Endodermal cell (in vitro differentiated cells): Measurements from ENCODE around the gene BTBD10. TPM values are rescaled to one million over a fixed set of nuclear protein-coding genes. Genes with fewer than 3 reads are reported as not detected.

Experiments used
- DNase-seq: peaks from one replicate; pipeline ENCODE4 v3.0.0-alpha.2; 2017
- H3K27ac ChIP-seq: 2 replicates; pipeline ENCODE4 v1.5.1; 2013; ENCODE audit warnings: mild to moderate bottlenecking, low read depth, low read length, moderate library complexity
- H3K27me3 ChIP-seq: 2 replicates; pipeline ENCODE4 v1.6.1; 2013; ENCODE audit warnings: mild to moderate bottlenecking, low read length, moderate library complexity; ENCODE audit not compliant: insufficient read depth, control insufficient read depth, poor library complexity, severe bottlenecking
- H3K36me3 ChIP-seq: 2 replicates; pipeline ENCODE4 v1.7.0; 2013; ENCODE audit warnings: mild to moderate bottlenecking, low read length, moderate library complexity; ENCODE audit not compliant: control insufficient read depth, insufficient read depth
- H3K4me1 ChIP-seq: one replicate; pipeline ENCODE4 v1.7.0; 2013; ENCODE audit warnings: low read length; ENCODE audit not compliant: control insufficient read depth, insufficient read depth
- H3K4me3 ChIP-seq: 2 replicates; pipeline ENCODE4 v1.5.1; 2013; ENCODE audit warnings: mild to moderate bottlenecking, low read length, moderate library complexity
- H3K9ac ChIP-seq: 2 replicates; pipeline ENCODE4 v1.6.1; 2013; ENCODE audit warnings: mild to moderate bottlenecking, low read length, moderate library complexity; ENCODE audit not compliant: poor library complexity, severe bottlenecking; ENCODE audit errors: extremely low read depth
- H3K9me3 ChIP-seq: 2 replicates; pipeline ENCODE4 v1.6.1; 2013; ENCODE audit warnings: mild to moderate bottlenecking, low read length, moderate library complexity; ENCODE audit not compliant: control insufficient read depth
- H3K27ac Mint-ChIP-seq: 2 replicates; pipeline ENCODE4 v1.8.0; 2020; ENCODE audit warnings: mixed read lengths
- H3K27me3 Mint-ChIP-seq: 2 replicates; pipeline ENCODE4 v1.8.0; 2021; ENCODE audit warnings: mild to moderate bottlenecking, mixed read lengths; ENCODE audit not compliant: insufficient read depth
- H3K36me3 Mint-ChIP-seq: 2 replicates; pipeline ENCODE4 v1.8.0; 2020; ENCODE audit warnings: low read depth, mixed read lengths
- H3K4me1 Mint-ChIP-seq: 2 replicates; pipeline ENCODE4 v1.8.0; 2020; ENCODE audit warnings: mixed read lengths
- H3K4me3 Mint-ChIP-seq: 2 replicates; pipeline ENCODE4 v1.8.0; 2020; ENCODE audit warnings: mild to moderate bottlenecking, moderate library complexity, mixed read lengths
- H3K9me3 Mint-ChIP-seq: 2 replicates; pipeline ENCODE4 v1.8.0; 2020; ENCODE audit warnings: mild to moderate bottlenecking, mixed read lengths
- WGBS, 2 experiments: methylation state at CpG; one replicate each; pipeline versions ENCODE4 v1.1.5 to v1.1.7; 2013; ENCODE audit warnings: missing lambda C conversion rate in 2 of 2, mixed read lengths in 1 of 2; ENCODE audit not compliant: insufficient coverage in 1 of 2, insufficient read length in 1 of 2; 5-methylcytosine and 5-hydroxymethylcytosine counted together
- total RNA-seq, 2 donors: library from RNA; stranded (reverse); fragmentation: NEBNext Ultra II Directional in 1 of 2; extraction: Animal tissue kit (Norgen Biotek cat#: 25700) in 1 of 2; gene quantifications; 2 replicates in 1 of 2; 3 replicates in 1 of 2; pipeline ENCODE4 v1.2.1, GENCODE V29; 2021
- TF ChIP-seq, protein P1 (sequence below): fragments of 200-600 bp; sonication (generic); conservative IDR thresholded peaks from 2 replicates; pipeline ENCODE4 v1.5.0; 2021; ENCODE audit warnings: antibody characterized with exemption, mild to moderate bottlenecking

The BTBD10 gene
- total RNA-seq, 2 donors from 2014 or later = 30.0 to 30.8 TPM

DNA sequence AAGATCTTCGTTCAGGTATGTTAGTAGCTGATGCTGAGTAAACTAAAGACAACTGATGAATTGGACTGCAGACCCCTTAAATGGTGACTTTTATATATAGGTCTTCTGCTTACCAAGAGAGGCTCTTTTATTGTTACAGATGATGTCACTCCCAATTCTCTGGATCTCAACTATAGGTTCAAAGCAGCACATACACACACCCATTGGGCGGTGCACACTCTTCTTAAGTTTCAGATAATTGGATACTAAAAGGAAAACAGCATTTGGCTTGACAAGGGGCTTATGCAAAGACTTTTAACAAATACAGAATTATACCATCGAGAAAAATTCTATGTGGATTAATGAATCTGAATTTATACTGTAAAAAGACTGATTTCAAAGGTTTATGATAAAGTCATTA, 32.9 kb upstream of the BTBD10 start, which contains the start of gene PTH:
Gene PTH, minus strand, starts transcription at position 69 of the 400 bp plus-strand sequence. CDS start 3,142 bp downstream, outside the sequence.
- Mint-ChIP-seq H3K4me3 (no peak within 1 kb of the TSS), H3K9me3 (no peaks in the 10 kb centered on the region), H3K4me1 (no peaks in the 10 kb centered on the region), H3K36me3 (no peaks in the 10 kb centered on the region), H3K27me3 (peaks cover 11% of the 10 kb centered on the region), H3K27ac (no peak within 1 kb of the TSS)
- Histone ChIP-seq H3K27me3 (no peaks in the 10 kb centered on the region), H3K4me3 (no peak within 1 kb of the TSS), H3K9ac (no peak within 1 kb of the TSS), H3K27ac (no peak within 1 kb of the TSS), H3K9me3 (no peaks in the 10 kb centered on the region), H3K4me1 (no peaks in the 10 kb centered on the region), H3K36me3 (no peaks in the 10 kb centered on the region)
- DNase-seq = no peak
- TF ChIP-seq, protein P1, sequence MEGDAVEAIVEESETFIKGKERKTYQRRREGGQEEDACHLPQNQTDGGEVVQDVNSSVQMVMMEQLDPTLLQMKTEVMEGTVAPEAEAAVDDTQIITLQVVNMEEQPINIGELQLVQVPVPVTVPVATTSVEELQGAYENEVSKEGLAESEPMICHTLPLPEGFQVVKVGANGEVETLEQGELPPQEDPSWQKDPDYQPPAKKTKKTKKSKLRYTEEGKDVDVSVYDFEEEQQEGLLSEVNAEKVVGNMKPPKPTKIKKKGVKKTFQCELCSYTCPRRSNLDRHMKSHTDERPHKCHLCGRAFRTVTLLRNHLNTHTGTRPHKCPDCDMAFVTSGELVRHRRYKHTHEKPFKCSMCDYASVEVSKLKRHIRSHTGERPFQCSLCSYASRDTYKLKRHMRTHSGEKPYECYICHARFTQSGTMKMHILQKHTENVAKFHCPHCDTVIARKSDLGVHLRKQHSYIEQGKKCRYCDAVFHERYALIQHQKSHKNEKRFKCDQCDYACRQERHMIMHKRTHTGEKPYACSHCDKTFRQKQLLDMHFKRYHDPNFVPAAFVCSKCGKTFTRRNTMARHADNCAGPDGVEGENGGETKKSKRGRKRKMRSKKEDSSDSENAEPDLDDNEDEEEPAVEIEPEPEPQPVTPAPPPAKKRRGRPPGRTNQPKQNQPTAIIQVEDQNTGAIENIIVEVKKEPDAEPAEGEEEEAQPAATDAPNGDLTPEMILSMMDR = no peak
- 100% methylated on average over 1 to 3 of the region's 3 CpGs for WGBS, 2 experiments

DNA sequence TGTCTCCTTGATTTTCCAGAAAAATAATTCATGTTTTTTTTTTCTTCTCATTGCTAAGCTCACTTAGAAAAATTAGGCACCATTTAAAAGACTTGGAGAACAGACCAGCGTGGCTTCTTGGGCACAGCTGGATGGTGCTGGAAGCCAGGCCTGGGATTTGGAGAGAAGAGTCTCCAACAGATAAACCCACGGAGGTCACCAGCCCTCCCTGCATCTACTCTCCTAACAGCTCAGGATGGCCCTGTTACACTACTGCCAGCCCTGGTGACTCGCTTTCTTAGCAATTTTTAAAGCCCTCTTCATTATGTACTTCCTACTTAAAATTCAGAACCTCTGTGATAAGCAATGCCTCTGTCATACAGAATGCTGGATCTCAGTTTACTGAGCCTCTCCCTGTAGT, 31.0 kb upstream of the BTBD10 start:
- H3K4me1 ChIP-seq = no peaks in the 10 kb centered on the region
- H3K9me3 Mint-ChIP-seq = no peaks in the 10 kb centered on the region
- no peaks in the 10 kb centered on the region for H3K36me3 Mint-ChIP-seq
- H3K4me1 Mint-ChIP-seq = no peaks in the 10 kb centered on the region
- no peaks in the 10 kb centered on the region for H3K9me3 ChIP-seq
- DNase-seq = peak; percentile 51
- no peak overlapping the region for H3K27ac Mint-ChIP-seq
- TF ChIP-seq, protein P1 = no peak
- no peak overlapping the region for H3K27ac ChIP-seq
- WGBS, 2 experiments = 59 to 73% methylated on average over 2 to 3 of the region's 3 CpGs
- H3K36me3 ChIP-seq = no peaks in the 10 kb centered on the region
- H3K4me3 Mint-ChIP-seq = no peak overlapping the region
- no peaks in the 10 kb centered on the region for H3K27me3 ChIP-seq
- H3K4me3 ChIP-seq = no peak overlapping the region
- no peak overlapping the region for H3K9ac ChIP-seq
- H3K27me3 Mint-ChIP-seq = peaks cover 8% of the 10 kb centered on the region

DNA sequence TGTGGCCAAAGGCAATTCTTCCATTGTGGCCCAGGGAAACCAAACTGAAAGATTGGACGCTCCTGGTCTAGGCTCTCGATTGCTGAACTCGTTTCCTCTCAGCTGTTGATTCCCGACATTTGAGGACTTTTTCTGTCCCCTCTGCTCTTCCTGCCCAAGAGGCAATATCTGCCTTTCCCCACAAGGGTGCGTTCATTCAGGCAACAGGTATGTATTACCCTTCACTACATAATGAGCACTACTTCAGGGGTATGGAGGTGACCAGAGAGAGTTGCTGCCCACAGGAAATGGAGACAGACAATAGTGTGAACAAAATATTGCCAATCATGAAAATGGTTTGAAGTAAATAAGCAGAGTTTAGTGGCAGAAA, 24.6 kb upstream of the BTBD10 start:
- H3K36me3 Mint-ChIP-seq = peaks cover 1% of the 10 kb centered on the region
- H3K27ac Mint-ChIP-seq = peak overlapping the region; percentile 20
- Histone ChIP-seq H3K4me1 (no peaks in the 10 kb centered on the region), H3K9me3 (no peaks in the 10 kb centered on the region), H3K36me3 (no peaks in the 10 kb centered on the region), H3K9ac (no peak overlapping the region), H3K4me3 (no peak overlapping the region), H3K27ac (no peak overlapping the region), H3K27me3 (no peaks in the 10 kb centered on the region)
- peaks cover 38% of the 10 kb centered on the region for H3K9me3 Mint-ChIP-seq
- peaks cover 3% of the 10 kb centered on the region for H3K4me1 Mint-ChIP-seq
- TF ChIP-seq, protein P1 = peak; percentile 66
- H3K4me3 Mint-ChIP-seq = peak overlapping the region; percentile 56
- DNase-seq = peak; percentile 81
- H3K27me3 Mint-ChIP-seq = peaks cover 4% of the 10 kb centered on the region
- 87 to 95% methylated on average over 3 to 5 of the region's 5 CpGs for WGBS, 2 experiments
